ENCODE results near the gene M1AP. TPM values are rescaled to one million over a fixed set of nuclear protein-coding genes. Genes with fewer than 3 reads are reported as not detected.

M1AP gene
- total RNA-seq, 1 donor from 2014 or later, result 1.1 TPM

DNA sequence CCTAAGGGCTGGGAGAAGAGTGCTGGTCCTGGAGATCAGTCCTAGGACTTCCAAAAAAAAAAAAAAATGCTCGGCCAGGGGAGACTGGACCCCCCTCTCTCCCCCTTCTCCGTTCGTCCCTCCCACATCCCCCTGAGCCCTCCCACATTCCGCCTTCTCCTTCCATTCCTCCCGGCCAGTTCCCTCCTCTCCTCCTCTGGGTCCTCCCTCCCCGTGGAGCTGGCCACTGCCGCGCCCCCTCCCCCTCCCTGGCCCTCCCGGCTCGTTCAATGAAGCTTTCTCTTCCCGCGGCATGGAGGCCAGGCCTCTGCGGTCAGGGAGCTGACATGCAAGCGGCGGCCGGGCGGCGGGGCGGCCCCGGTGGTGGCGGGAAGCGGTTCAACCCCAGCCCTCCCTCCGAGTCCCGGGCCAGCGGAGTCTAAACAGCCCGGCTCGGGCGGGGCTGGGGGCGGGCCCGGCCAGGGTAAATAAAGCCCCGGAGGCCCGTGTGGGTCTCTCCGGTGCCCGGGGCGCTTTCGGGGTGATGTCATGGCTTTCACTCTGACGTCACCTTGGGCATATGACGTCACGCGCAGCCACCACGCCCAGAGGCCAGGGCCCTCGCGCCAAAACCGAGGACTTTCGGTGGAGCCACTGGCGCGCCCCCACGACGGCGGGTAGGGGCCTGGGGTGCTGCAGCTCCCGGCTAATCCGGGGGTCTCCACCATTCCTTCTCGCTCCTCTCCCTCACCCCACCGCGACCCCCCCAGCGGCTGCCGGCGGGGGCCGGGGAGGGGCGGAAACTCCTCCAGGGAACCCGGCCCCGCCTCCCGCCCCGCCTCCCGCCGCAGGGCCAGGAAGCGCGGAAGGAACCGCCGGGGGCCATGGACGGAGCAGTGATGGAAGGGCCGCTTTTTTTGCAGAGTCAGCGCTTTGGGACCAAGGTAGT, 94.0 kb downstream of the M1AP start, which contains the start of the genes DOK1 and LOXL3:
Gene DOK1, plus strand, starts transcription at position 829 of the 928 bp plus-strand sequence. Its CDS starts 35 bp downstream, at position 864.
Gene LOXL3, minus strand, starts transcription at position 51 of the 928 bp plus-strand sequence. CDS start 1,308 bp downstream, outside the sequence.
- peak; percentile 91 for ATAC-seq
- peak; percentile 94 for DNase-seq (ENCODE audit: low spot score)
- intact Hi-C loops (cut with DNase I), result no loop called here

DNA sequence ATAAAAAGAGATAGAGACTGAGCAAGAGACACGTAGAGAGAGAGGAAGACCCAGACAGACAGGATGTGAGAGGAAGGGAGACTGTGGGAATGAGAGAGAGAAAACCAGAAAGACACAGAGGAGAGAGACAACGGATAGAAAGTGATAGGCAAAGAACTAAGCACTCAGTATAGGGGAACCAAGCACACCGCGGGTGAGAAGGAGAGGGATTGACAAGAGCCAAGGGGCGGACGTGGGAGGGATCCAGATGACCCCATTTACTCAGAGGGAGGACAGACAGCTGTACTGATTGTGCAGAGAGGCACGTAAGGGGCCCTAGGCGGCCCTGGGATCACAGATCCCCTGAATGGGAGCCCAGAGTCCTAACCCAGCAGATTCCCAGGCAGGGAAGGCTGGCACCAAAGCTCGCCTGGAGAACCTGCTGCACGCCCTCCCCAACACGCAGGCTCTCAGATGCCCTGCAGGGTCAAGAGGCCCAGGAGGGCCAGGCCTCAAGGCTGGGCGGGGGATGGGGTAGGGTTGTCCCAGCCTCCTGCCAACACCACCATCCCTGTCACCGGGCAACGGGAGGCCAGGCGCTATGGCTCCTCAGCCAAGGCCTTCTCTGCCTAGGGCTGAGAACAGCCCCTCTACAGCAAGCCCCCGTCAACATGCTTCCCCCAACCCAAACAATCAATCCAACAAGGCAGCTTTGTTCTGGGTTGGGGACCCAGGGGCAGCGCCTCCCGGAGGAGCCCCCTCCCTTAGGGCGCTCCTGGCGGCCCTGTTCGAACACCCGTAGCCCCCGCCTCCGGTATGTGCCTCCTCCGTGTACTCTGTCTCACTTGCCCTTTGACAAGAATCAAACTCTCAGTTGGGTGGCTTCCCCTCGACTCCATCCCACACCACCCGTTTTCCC, 95.0 kb downstream of the M1AP start:
- intact Hi-C loops (cut with DNase I), result no loop called here

DNA sequence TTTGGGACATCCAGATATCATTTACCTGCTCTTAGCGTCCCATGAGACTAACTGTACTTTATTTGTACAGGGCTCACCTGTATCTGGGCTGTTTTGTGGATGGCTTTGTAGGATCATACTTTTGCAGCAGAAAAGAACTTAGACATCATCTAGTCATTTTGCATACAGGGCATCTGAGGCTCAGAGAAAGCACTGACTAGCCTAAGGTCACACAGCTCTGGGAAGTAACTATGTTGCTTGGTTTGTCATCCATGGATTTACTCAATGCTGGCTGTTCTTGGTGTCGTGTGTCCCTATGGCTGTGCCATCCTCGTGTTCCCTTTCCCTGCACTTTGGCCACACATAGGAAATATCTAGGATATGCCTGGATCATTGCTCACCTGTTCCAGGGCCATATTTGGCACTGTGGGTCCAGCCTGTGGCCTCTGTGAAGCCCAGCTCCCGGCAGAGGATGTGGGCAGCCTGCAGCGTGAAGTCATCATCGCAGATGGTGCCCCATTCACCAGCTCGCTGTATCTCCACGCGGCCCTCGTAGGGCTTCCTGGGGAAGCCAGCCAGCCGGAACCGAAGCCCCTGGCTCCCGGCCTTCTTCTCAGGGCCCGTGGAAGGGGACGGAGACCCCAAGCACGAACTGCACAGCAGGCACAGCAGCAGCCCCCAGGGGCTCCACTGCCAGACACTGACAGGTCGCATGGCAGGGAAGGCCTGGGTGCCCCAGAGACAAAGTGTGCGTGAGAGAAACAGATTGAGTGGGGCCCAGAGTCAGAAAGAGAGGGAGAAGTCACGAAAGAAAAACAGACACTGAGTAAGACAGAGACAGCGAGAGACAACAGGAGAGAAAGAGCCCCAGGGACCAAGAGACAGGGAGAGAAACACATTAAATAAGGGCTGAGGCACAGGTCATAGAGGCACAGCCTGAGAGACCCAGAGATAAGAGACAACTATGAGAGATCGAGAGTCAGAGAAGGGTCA, 95.9 kb downstream of the M1AP start:
- DNase-seq (ENCODE audit: low spot score), result no peak
- intact Hi-C loops (cut with DNase I), result no loop called here
- ATAC-seq, result no peak

More for the DNA sequence above, 95.0 kb downstream of the M1AP start:
- ATAC-seq (peak; percentile 14), DNase-seq (ENCODE audit: low spot score) (no peak)

DNA sequence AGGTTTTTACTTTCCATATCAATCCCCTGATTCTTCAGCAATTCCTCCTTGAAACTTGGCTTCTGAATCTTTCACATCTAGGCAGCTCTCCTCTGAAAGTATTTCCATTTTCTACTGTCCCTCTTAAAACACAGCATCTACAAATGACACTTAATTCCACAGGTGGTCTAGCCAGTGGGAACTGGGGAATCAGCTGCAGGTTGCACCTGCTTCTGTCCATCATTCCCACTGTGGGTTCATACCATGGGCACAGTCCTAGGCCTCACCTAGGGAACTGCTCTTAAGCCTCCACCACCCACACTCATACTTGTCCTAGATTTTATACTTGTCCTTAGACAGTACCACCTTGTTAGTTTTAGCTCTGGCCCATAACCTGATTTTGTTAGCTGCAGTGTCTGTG, 96.6 kb downstream of the M1AP start:
- DNase-seq (ENCODE audit: low spot score) (no peak), ATAC-seq (no peak)
- intact Hi-C loops (cut with DNase I), result no loop called here

DNA sequence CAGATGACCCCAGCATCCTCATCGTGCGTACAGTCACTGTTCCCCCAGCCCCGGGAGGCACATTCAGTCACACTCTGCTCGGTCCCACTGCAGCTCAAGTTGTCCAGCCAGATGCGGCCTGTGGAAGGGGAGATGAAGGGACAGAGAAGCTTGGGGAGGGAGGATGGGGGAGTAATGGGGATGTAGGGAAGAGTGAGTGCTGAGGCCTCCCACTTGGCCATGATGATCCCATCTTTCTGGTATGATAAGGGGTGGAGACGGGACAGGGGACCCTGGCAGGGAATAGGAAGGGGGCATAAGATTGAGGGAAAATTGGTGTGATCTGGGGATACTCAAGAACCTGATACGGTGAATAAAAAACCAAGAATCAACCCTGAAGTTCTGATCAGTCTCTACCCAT, 97.9 kb downstream of the M1AP start:
- intact Hi-C loops (cut with DNase I), result no loop called here
- ATAC-seq (no peak), DNase-seq (ENCODE audit: low spot score) (no peak)

DNA sequence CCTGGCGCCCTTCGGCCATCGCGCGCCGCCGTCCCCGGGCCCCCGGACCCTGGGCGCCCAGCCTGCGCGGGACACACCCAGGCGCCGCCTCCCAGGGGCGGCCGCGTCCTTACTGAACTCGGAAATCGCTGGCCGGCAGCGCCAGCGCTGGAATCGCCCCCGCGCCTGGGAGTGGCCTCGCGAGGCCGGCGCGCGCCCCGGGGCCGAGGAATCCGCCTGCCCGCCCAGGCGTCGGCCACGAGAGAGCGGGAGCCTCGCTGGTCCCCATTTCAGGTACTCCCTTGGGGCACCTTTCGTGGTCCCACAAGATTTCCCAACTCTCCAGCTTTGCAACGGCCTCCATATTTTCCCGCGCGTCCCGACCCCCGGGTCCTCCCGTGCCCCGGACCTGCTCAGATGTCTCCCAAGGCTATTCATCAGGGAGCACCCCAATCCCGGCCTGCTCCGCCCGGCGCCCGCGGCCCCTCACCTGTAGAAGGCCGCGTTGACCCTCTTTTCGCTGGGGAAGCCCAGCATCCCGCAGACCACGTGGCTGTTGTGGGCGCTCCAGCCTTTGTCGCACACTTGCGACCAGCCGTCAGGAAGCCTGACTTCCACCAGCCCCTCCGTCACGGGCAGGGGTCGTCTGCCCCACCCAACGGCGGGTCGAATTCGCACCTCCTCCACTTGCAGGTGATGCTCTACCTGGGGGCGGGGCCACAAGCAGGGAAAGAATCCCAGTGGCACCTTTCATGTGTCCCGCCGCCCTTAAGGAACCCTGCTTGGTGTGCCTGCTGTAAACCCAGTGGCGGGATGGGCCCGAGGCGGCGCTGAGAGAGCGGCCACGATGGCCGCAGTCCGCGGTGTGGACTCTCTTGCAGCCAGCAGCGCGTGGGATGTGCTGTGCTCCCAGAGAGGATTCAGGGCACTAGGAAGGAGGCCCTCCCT, 99.0 kb downstream of the M1AP start:
- ATAC-seq (peak; percentile 68), DNase-seq (ENCODE audit: low spot score) (peak; percentile 80)
- intact Hi-C loops (cut with DNase I), result no loop called here

DNA sequence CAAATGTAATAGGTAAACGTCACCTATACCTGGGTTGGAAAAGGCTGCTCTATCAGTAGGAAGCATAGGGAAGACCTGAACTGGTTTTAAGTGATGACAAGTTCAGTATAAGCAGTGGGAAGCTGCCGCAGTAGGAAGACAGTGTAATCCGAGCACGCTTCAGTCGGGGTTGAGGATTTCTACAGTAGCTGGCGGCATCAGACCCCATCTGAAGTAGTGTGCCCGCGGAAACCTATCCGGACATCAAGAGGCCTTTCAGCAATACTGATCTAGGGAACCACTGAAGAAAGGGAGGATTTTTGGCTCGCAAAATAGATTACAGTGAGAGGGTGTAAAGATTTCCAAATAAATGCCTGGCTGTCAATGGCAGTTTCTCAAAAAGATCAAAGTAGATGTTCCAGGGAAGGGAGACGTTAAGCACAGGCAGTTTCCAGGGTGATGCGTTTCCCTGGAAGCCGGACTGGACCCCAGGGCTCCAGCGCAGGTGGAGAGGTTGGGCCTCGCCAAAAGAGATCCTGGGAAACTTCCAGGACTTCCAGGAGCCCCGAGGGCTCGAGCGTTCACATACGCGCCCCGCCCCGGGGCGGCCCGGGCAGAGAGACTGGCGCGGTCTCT, 99.7 kb downstream of the M1AP start:
- intact Hi-C loops (cut with DNase I), result no loop called here
- DNase-seq (ENCODE audit: low spot score) (no peak), ATAC-seq (peak; percentile 13)

DNA sequence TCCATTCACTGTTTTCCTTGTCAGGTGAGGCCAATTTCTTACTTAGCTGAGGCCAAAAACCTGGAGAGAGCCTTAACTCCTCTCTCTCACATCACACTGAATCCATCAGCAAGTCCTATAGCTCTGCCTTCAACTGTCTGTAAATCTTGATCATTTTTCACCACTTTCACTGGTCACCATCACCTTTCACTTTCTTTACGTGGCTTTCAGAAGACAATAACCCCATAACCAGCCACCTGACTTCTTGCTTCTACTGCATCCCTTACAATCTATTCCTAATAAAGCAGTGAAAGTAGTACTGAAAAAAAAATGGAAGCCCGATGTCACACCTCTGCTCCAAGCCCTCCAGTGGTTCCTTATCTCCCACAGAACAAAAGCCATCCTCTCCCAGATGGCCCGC, 102.1 kb downstream of the M1AP start:
- intact Hi-C loops (cut with DNase I), result no loop called here
- ATAC-seq (no peak), DNase-seq (ENCODE audit: low spot score) (no peak)

DNA sequence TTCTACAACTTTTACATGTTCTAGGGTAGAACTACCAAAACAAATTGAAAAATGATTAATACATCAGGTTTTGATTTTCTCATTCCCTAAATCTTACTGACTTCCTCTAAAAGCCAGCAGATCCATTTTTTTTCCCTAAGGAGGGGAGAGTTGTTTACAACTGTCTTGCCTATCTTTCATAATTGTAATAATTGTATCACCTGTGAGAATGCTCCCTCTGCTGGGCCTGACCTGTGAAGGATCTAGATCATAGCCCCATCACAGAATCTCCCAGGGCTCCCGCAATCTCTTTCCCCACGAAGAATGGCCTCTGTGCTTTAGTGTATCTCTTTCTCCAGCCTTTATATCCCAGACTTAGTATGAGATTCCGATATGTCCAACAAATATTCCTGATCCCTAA, 103.5 kb downstream of the M1AP start:
- DNase-seq (ENCODE audit: low spot score), result no peak
- no peak for ATAC-seq
- intact Hi-C loops (cut with DNase I), result no loop called here

DNA sequence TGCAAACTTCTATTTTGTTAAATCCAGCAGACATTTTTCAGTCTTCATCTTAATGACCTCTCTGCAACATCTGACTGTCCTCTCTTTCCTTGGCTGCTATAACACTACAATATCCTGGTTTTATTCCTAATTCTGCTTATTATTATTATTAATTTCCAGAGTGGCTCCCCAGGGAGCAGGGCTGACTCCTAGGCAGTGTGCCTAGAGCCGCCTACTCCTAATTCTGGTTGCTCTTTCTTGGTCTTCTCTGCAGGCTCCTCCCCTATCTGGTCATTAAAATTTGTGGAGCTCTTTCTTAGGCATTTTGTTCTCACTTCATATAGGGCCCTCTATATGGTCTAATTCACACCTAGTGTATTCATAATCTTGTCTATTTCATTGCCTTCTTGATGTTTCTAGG, 105.2 kb downstream of the M1AP start:
- ATAC-seq, result no peak
- no peak for DNase-seq (ENCODE audit: low spot score)

DNA sequence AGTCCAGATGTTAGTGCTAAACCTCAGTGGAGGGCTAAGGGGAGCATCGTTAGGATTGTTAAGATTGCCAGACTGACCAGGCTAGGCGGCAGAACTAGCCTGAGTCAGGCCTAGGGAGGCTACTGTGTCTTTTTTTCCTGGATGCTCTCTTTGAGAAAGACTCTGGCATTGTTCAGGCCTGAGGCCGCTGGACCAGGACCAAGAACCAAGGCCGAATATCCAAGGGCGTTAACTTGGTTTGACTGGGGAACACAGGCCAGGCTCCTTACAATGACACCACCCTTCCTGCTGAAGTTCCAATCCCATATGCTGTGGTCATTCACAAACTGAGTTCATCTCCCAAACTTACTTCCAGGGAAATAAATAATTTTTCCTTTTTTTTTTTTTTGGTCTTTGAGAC, 107.8 kb downstream of the M1AP start:
- DNase-seq (ENCODE audit: low spot score) (no peak), ATAC-seq (peak; percentile 62)
- intact Hi-C loops (cut with DNase I), result no loop called here

More for the DNA sequence above, 105.2 kb downstream of the M1AP start:
- intact Hi-C loops (cut with DNase I), result no loop called here

DNA sequence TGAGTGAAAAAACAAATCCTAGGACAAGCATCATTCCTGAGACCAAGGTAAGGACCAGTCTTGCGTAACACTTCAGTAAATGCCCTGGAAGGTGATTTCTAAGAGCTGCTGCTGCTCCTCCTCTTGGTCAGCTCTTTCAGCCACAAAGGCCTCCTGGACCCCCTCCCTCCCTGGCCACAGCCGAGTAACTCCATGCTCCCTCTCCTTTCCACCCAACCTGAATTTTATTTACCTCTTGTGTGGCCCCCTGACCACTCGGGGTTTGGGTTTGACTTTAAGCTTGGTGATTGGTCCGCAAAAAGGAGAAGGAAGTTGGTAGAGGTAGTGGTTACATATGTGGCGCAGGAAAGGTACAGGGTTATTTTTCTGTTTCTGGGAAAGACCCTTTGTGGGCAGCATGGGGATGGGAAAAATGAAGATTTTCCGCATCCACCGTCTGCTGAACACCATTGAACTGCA, 109.2 kb downstream of the M1AP start:
- ATAC-seq, result no peak
- intact Hi-C loops (cut with DNase I), result no loop called here

DNA sequence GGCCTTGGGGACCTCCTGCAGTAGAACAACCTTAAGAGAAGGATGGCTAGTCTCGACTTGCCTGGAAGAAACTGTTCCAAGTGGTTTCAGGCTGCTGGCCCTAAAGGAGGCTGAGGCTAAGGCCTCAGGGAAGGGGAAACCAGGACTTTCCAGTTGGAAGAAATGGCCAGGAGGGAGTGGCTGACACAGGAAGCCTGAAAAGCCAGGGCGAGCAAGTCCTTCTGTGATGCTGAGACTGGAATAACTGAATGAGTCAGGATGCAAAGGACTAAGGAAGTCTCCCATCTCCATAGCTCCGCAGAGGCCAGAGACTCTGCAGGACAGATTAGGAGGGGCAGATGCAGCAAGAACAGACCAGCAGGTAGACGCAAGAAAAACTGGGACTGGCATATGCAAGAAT, 111.0 kb downstream of the M1AP start:
- intact Hi-C loops (cut with DNase I), result no loop called here
- DNase-seq (ENCODE audit: low spot score), result no peak
- no peak for ATAC-seq

More for the DNA sequence above, 109.2 kb downstream of the M1AP start:
- no peak for DNase-seq (ENCODE audit: low spot score)

DNA sequence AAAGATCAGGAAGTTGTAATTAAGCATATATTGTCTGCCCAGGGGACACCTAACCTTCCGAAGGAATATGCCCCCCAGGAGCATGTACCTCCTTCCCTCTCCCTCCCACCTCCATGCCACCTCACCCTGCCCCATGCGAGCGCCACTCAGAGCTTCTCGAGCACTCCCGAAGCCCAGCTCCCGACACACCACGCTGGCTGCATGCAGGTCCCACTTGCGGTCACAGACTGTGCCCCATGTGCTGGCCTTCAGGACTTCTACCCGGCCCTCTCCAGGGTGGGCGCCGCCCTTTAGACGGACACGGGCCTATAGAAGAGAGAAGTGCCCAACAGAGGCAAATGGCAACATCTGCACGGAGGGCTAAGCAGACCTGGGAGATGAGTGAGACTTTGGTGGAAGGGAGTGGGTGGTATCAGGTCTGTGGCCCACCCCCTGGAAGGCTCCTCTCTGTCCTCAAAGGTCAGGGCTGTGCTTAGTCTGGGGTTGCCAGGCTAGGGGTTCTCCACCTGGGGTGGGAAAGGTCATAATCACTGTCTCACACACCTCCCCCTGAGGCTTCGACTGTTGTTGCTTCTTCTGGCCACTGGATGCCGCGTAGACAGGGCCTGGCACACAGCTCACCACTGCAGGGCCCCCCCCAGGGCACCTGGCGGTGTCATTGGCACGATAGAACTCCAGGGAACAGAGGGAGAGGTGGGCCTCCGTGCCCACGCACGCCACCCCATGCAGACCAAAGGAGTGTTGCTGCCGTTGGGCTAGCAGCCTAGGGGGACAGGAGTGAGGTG, 111.8 kb downstream of the M1AP start:
- no peak for DNase-seq (ENCODE audit: low spot score)
- intact Hi-C loops (cut with DNase I), result no loop called here
- no peak for ATAC-seq

DNA sequence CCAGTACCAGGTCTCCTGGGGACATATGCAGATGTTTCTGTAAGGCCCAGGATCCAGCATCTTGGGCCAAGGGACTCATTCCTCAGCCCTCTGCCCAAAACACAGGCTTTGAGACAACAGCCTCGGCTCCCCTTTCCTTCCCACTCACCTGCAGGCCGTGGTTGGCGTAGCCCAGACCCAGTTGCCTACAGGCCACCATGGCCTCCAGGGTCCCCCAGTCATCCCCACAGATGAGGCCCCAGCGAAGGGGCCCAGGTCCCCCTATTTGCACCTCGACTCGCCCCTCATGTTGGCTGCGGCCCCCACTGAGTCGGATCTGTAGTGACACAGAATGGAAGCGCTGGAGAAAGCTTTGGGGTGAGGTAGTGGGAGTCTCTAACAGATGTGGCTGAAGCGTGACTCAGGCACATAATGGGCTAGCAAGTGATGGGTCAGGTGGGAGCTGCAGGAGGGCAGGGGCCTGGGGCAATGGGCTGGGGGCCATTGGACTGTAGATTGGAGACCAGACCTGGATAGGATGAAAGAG, 112.6 kb downstream of the M1AP start:
- intact Hi-C loops (cut with DNase I), result no loop called here
- ATAC-seq (no peak), DNase-seq (ENCODE audit: low spot score) (no peak)

DNA sequence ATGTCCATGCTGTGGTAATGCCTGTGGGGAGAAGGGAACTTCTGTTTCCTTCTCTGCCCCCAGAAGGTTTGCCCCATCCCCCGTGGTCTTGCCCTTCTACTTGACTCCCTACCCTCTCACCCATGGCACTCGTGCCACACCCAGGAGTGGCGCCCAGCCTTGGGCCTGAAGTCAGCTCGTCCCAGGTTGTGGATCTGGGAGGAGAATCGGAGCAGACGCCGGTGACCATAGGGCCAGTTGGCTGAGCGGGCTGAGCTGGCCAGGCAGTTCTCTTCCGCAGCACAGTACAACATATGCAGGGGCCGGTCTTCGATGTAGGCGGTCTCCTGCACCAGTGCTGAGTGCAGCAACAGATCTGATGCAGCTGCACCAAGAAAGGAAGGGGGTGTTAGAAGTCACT, 113.7 kb downstream of the M1AP start:
- intact Hi-C loops (cut with DNase I), result no loop called here
- ATAC-seq (no peak), DNase-seq (ENCODE audit: low spot score) (no peak)

Data from sciatic nerve (tissue), 2 donors.